Endometrial microvascular endothelial cells (primary cell): Measurements from ENCODE around the gene FBXW8. TPM values are rescaled to one million over a fixed set of nuclear protein-coding genes. Genes with fewer than 3 reads are reported as not detected.

Experiments
- in situ Hi-C: cut with HindIII; loops from 2 replicates; pipeline ENCODE4 v1.10.0; 2017; ENCODE audit warnings: low sequenced_read_pairs, low pct_unique_long_range_greater_than_20kb; ENCODE audit errors: inconsistent ontology term
- total RNA-seq: library from RNA; depleted of rRNA; stranded (reverse); fragments of >200 nt; gene quantifications from one replicate; pipeline ENCODE4 v1.2.3, GENCODE V29; 2015; ENCODE audit errors: inconsistent ontology term

Gene FBXW8
- total RNA-seq, 1 donor from 2014 or later = 13.8 TPM

DNA sequence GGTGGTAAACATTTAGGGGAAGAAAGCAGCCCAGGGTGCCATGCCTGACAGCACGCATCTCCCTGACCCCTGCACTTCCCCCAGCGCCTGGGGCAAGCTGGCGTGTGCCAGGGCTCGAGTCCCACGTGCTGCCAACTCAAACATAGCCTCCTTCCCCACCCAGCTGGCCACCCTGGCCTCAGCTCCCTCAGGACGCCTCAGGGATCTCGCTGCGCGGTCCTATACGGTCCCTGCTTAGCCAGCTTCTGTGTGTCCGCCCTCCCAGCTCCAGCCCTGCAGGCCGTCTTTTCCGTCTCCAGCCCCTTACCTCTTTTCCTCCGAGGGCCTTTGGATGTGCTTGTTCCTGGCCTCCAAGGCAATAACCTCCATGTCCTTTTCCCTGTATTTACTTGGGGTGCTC is 117.5 kb downstream of the FBXW8 start:
- in situ Hi-C loops = no loop called here

DNA sequence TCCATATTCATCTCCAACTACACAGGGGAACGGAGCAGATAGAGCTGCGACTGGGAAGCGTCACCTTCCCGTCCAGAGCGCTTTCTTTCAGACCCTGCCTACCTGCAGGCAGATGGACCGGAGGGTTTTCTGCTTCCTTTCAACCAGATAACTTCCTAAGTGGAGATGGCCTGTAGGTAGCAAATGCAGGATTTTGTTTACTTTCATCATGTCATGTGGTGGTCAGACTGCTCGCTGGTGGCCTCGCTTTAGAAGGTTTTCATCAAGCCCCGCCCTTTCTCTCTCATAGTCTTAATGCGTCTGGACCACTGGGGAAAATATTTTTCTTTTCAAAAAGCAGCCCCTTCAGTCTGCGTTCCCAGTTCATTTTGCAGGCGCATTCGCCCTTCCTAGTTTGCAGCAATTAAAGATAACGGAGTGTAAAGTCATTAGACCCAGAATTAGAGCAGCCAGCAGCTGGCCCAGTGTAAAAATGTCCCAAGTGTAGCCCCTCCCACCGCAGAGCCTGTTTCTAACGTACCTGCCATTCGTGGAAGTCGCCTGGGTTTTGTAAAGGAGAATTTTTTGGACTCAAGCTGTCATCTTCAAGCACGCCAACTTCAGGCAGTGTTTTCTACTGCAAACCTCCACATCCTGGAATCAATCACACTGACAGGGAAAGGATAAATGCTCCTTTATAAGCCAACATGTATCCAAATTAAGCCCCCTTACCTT is 119.6 kb downstream of the FBXW8 start:
- in situ Hi-C loops = no loop called here

DNA sequence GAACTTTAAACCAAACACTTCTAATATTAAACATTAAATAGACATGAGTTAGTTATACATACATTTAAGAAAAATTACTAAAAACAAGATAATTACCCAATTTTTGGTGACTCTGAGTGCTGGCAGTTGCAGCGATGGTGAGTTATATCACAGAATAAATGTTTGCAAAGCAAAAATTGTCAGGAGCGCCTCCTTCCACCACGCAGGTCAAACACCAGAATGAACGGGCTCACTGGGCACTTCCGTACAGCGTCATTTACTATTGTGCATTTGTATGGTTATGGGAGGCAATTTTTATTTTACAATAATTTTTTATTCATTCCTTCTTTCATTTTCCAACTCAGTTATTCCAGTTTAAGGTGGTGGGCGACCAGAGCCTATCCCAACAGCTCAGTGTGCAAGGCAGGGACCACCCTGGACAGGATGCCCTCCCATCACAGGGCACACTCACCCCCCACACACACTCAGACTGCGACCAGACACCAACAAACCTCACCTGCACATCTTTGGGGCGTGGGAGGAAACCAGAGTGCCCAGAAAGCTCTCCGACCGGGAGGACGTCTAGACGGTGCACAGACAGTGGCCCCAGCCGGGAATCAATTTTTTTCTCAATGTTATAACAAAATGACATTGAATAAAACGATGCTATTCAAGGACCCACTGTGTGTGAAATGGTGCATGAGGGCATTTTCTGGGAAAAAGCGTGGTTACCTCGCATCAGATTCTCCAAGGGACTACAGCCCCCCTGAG is 121.3 kb downstream of the FBXW8 start:
- in situ Hi-C loops = no loop called here

DNA sequence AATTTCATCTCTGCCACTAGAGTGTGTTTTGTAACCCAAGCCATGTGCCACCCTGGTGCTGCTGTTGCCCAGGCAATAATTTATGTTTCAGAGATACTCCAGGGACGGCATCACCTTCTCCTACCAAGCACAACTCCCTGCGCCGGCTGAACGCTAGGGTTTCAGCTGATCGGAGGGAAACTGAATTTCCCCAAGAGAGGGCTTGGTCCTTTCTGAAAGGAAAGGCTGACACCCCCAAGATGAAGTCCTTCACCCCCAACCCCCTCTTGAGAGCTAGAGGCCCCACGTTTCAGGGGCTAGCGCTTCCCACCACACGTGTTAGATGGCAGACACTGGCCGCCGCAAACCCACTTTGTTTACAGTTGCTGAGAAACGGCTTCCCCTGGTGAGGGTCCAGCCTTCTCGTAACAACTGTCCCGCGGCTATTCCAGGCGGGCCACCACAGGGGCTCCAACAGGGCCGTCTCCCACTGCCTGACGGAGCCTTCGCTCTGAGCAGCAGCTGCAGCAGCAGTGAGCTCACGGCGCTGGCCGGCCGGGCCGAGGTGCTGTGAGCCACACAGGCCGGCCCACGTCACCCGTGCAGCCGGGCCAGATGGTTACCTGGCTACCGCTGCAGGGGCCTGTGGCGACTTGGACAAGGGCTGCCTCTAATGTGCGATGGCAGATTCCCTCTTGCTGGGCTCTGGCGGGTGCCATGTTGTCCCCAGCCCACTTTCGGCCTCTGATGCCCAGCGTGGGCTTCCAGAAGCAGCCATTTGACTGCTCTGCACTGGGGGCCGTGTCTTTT is 122.0 kb downstream of the FBXW8 start:
- in situ Hi-C loops = no loop called here

DNA sequence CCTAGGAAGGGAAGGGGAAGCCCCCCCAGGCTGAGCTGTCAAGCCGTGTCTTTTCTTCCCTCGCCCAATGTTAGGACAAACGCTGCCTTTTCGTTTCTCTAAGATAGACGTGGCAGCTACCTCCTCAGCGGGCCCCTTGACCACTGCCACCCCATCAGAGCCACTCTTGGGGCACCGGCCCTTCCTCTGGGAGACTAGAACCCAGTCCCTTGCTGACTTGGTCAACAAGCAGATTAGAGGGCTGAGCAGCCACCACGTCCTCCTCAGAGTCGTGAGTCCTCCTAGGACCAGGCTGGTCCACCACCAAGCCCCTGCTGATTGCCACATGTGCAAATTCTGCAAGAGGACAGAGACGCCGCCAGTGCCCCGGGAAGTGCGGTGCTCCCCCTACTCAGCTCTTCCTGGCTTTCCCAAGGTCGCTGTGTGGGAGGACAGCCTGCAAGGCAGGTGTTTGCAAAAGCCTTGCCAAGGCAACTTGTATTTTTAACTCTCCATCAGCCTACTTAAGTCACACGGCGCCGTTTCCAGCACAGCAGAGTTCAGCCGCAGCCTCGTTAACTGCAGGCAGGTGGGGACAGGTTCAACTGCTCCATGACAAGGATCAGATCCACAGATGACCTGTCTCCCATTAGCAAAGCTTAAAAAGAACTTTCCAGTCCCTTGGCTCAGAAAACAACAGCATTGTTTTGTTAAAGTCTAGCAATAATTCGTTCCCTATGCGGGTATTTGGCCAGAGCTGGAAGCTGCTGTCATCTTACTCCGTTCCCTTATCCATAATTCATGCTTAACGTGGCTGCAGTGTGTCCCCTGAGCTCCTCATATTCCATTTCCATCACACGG is 122.9 kb downstream of the FBXW8 start:
- in situ Hi-C loops = no loop called here

DNA sequence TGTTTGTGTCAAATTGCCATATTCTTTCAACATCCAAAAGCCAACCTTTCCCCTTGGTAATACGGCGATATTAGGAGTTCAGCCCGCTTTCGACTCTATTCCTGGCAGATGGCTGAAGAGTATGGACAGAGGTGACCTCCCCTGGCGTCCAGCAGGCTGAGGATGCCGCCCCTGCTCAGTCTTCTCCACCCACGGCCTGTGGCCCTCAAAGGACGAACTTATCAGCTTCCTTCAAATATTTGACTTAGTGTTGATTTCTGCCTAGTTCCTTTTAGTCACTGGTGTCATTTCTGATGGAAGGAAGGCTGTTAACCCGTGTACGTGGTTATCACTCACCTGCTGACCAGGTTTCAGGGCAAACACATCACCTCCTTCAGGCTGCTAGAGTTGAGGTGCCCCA is 123.5 kb downstream of the FBXW8 start:
- in situ Hi-C loops = no loop called here

DNA sequence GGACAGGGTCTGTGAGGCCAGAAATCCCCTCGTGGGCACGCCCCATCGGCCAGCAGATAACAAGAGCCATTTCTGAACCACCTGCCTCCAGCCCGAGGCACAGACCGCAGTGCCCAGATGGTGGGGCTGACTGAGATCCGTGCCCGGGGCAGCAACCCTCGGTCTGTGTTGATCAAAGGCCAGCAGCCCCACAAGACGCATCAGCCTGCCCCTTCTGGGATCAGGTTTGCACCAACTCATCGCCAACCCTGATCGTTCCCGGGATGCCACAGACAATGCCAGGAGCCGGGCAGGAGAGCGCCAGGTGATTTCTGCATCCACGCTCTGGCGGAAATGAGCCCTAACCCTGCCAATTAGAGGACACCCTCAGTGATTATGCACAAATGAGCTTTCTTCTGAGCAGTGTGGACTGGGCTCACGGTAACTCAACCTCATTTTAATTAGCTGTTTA is 124.0 kb downstream of the FBXW8 start:
- in situ Hi-C loops = no loop called here

DNA sequence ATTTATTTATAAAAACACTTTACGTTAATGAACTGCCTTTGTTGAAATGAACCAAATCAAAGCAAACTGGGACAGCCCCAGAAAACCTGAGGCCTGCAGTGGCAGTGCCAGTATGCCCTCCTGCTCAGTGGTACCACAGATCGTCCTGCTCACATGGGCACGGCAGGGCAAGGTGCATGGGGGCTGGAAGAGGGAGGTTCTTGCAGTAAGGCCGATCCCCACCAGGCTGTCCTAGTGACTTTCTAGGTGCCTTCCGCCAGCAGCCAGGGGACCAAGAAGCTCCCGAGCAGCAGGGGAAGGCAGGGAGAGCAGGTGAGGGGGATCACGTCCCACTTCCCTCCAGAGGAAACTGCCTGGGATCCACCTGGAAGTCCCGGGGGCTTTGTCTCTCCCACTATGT is 124.5 kb downstream of the FBXW8 start:
- in situ Hi-C loops = no loop called here

DNA sequence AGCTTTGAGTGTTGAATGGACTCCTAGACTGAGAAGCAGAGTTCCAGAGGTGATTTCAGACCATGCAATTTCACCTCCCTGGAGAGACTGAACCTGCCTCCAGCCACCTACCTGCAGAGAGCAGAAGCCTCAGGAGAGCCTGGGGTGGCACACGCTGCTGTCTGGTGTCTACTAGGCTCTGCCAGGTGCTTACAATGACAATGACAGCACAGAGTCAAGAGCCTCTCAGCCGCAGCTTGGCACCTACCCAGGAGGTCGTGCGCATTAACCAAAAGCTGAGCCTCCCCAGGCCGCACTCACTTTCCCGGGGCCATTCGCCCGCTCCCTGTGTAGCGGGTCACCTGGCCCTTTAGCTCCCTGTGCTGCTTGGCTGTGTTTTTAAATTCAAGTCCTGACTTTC is 125.3 kb downstream of the FBXW8 start:
- in situ Hi-C loops = no loop called here

DNA sequence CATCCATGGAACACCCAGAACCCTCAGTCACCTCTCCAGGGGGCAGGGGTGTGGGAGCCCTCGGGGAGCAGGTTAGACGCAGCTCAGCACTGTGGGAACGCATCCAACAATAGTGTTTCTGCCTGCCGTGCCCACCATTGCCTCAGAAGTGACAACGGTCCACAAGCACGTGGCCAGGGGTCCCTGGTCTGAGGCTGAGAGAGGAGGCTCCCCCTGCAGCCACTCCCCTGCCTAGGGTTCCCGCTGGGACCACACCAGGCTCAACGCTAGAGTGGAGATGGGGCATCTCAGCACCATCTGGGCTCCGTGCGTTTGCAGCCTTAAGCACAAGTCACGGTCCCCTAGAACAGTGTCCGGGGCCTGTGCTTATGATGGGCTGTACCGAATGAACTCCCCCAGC is 125.8 kb downstream of the FBXW8 start:
- in situ Hi-C loops = no loop called here

DNA sequence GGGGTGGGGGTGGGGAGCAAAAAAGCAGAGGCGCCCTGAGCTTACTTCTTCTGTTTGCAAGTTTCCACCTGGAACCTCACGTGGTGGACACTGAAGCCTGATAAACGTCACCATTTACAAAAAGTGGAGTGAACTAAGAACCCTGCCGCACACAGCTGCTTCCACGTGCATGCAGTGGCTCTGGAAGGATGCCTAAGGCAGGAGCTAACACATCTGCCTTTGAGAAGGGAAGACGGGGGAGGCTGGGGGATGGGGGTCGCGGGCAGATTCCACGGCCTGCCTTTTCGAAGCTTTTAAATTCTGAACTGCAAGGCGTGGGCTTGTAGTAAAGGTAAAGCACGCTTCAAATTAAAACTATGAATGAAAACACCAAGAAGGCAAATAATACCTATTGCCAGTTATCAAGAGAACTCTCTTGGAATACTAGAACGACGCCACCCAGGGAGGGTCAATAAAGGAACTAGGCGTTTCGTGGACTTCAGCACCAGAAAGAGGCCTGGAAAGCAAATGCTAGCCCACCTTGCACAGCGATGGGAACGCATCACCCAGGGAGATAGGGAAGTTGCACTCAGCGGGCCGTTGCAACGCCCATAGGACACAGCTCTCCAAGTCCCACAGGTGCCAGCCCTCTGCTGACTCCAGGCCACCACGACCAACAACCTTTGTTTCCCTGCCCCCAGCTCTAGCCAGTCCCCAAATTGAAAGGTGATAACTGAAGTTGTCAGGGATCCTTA is 126.7 kb downstream of the FBXW8 start:
- in situ Hi-C loops = no loop called here

DNA sequence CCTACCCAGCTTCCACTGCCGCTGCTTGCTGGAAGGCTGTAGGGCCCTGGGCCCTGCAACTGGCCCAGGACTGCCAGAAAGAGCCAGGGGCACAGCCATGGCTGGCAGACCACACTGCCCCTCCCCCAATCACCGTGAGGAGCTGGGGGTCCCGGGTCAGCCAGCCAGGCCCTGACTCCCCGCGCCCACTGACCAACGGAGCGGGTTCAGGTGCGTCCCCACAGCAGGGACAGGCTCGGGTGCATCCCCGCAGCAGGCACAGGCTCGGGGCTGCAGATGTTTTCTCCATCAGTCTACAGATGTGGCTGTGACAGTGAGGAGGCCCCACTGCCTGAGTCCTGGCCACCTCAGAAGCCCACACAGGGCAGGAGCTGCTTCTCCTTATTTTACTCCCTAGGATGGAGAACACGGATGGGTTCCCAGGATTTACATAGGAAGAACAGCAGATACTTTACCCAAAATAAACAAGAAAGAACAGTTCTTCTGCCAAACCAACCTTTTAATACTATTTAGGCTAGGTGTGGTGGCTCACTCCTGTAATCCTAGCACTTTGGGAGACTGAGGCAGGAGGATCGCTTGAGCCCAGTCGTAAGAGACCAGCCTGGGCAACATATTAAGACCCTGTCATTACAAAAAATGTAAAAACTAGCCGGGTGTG is 127.4 kb downstream of the FBXW8 start:
- in situ Hi-C loops = no loop called here

DNA sequence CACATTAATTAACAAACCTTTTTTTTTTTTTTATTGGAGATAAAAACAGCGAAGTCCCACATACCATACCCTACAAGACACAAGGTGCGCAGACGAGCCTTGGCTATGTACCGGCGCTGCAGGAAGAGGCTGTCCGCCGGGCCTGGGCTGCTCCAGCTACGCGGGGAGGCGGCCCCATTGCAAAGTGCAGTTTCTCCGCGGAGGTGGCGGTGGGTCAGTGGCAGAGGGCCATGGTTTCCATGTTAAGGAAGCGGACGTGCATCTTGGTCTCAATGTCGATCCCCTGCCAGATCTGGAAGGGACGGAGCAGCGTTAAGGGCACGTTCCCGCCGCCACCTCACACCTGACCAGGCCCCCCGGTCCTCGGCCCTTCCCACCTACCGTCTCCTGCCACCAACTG is 128.2 kb downstream of the FBXW8 start:
- in situ Hi-C loops = no loop called here

DNA sequence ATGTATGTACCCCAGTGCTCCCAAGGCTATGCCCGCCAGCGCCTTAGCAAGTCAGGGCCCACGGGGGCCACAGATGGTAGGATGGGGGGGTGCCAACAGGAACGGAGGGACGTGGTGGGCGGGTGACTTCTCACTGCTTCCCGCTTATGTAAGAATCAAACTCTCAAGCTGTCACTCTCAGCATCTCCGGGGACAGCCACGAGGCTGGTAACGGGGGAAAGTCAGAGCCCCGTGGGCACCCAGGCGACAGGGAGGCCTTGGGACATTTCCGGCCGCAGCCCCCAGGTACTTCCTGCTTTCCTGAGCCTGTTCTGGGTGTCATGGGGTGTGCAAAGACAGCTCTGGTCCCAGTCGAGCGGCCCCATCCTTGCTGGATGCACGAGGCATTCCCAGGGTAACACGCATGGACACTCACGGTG is 129.2 kb downstream of the FBXW8 start:
- in situ Hi-C loops = no loop called here

DNA sequence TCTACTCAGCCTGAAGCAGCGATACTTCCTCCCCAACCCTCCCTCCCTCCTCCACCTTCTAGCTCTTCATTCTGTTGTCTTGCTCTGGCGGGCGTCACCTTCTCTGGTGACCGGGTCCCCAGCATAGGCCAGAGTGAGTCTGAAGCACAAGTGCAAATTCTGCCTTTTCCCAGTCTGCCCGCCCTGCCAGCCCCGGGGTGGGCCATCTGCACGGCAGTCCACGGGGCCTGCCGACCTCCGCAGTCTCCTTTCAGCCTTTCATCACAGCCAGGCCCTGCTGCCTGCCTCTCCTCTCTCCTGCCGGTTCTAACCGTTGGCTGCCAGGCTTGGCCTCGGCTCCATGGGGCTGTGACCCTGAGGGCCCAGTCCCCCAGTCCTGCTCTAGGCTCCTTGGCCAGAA is 129.7 kb downstream of the FBXW8 start:
- in situ Hi-C loops = no loop called here

DNA sequence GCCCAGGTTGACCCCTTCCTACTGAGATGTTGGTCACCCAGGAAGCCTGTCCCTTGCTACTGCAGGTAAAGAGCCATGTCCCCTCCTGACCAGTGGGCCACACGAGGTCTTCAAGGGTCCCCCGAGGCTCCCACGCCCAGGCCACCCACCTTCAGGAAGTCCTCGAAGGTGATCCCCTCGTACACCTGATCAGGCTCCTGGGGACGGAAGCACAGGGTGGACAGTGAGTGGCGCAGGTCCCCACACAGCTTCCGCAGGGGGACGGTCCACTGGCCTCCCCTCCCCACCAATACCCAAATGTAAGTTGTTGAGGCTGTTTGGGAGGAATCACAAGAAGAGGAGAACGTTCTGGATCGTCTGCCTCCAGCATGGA is 131.0 kb downstream of the FBXW8 start:
- in situ Hi-C loops = no loop called here

DNA sequence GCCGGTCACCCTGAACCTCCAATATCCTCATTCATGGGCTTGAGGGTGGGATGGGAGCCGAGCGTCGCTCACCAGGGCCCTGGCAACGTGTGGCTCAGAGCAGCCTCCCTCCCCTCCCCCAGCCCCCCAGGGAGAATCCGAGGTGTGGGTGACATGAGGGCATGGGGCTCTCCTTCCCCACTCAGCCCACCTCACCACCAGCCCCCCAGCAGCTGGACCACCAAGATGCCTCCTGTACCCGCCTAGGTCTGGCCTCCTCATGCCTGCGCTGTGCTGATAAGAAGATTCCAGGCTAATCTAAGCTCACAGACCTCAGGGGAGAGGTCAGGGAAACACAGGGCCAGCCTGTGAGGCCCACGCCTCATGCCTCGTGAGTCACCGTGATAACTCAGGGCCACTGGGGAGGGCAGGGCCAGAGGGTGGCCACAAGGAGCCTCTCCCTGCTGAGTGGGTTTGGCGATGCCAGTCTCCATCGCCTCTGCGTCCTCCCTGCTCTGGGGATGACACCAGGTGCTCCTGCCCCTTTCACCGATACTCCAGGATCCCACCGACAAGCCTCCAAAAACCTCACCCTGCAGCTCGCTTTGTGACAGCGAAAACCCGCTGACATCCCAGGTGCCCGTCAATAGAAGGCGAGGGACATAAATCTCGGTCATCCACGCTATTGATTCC is 131.6 kb downstream of the FBXW8 start:
- in situ Hi-C loops = no loop called here
